SK-N-SH treated with all-trans-retinoic acid at 6 μM for 48 hours (cell line): ENCODE results near the gene C19orf53.

Experiments
- ATAC-seq: fragments of 200-7000 bp; cut with Tn5 transposase; 3 replicates; pipeline ENCODE4 v1.9.1; 2020; ENCODE audit warnings: mild to moderate bottlenecking, moderate library complexity
- ARNTL ChIP-seq: fragments of 450-650 bp; formaldehyde crosslinking; IDR thresholded peaks from 2 replicates; pipeline ENCODE4 v1.5.0; 2020; ENCODE audit warnings: low read depth, mild to moderate bottlenecking, moderate library complexity, borderline replicate concordance
- BACH2 ChIP-seq: fragments of 250-450 bp; sonication (Bioruptor Pico); IDR thresholded peaks from 2 replicates; pipeline ENCODE4 v1.9.0; 2021; ENCODE audit warnings: mild to moderate bottlenecking, borderline replicate concordance
- CREB5 ChIP-seq: fragments of 250-450 bp; sonication (Bioruptor Pico); IDR thresholded peaks from 2 replicates; pipeline ENCODE4 v1.5.1; 2020; ENCODE audit warnings: low read depth, mild to moderate bottlenecking, moderate library complexity
- CSRNP3 ChIP-seq: fragments of 250-450 bp; sonication (Bioruptor Pico); IDR thresholded peaks from 2 replicates; pipeline ENCODE4 v1.5.1; 2021; ENCODE audit warnings: mild to moderate bottlenecking, moderate library complexity
- ESRRG ChIP-seq: fragments of 250-450 bp; sonication (Bioruptor Pico); IDR thresholded peaks from 2 replicates; pipeline ENCODE4 v1.6.1; 2021; ENCODE audit warnings: mild to moderate bottlenecking
- GLIS3 ChIP-seq: fragments of 250-450 bp; sonication (Bioruptor Pico); IDR thresholded peaks from 2 replicates; pipeline ENCODE4 v1.5.0; 2020; ENCODE audit warnings: mild to moderate bottlenecking, moderate library complexity
- ISL1 ChIP-seq: fragments of 250-450 bp; sonication (Bioruptor Pico); IDR thresholded peaks from 2 replicates; pipeline ENCODE4 v2.1.2; 2022; ENCODE audit warnings: mild to moderate bottlenecking, moderate library complexity
- OSR1 ChIP-seq: fragments of 250-450 bp; sonication (Bioruptor Pico); IDR thresholded peaks from 2 replicates; pipeline ENCODE4 v1.8.0; 2022; ENCODE audit warnings: moderate library complexity, mild to moderate bottlenecking, inconsistent platforms
- PATZ1 ChIP-seq: fragments of 250-450 bp; sonication (Bioruptor Pico); IDR thresholded peaks from 2 replicates; pipeline ENCODE4 v1.8.0; 2020; ENCODE audit warnings: mild to moderate bottlenecking, moderate library complexity, borderline replicate concordance
- POU6F1 ChIP-seq: fragments of 250-450 bp; sonication (Bioruptor Pico); IDR thresholded peaks from 2 replicates; pipeline ENCODE4 v1.8.0; 2021; ENCODE audit warnings: low read depth, mild to moderate bottlenecking, moderate library complexity, borderline replicate concordance
- PPARA ChIP-seq: fragments of 250-450 bp; sonication (Bioruptor Pico); IDR thresholded peaks from 2 replicates; pipeline ENCODE4 v1.5.0; 2020; ENCODE audit warnings: mild to moderate bottlenecking, borderline replicate concordance
- RARB ChIP-seq: fragments of 250-450 bp; sonication (Bioruptor Pico); IDR thresholded peaks from 2 replicates; pipeline ENCODE4 v1.8.0; 2021; ENCODE audit warnings: mild to moderate bottlenecking, moderate library complexity
- SNAI2 ChIP-seq: fragments of 250-450 bp; sonication (Bioruptor Pico); IDR thresholded peaks from 2 replicates; pipeline ENCODE4 v1.5.0; 2020; ENCODE audit warnings: mild to moderate bottlenecking, moderate library complexity
- TCF4 ChIP-seq: fragments of 250-450 bp; sonication (Bioruptor Pico); IDR thresholded peaks from 2 replicates; pipeline ENCODE4 v1.8.0; 2021; ENCODE audit warnings: mild to moderate bottlenecking, moderate library complexity, borderline replicate concordance
- TOX ChIP-seq: fragments of 250-450 bp; sonication (Bioruptor Pico); IDR thresholded peaks from 2 replicates; pipeline ENCODE4 v1.8.0; 2021; ENCODE audit warnings: mild to moderate bottlenecking, moderate library complexity, borderline replicate concordance
- TSHZ2 ChIP-seq: fragments of 250-450 bp; sonication (Bioruptor Pico); IDR thresholded peaks from 2 replicates; pipeline ENCODE4 v1.5.0; 2020; ENCODE audit warnings: mild to moderate bottlenecking, moderate library complexity
- ZC3H10 ChIP-seq: fragments of 250-450 bp; sonication (Bioruptor Pico); IDR thresholded peaks from 2 replicates; pipeline ENCODE4 v1.5.1; 2021; ENCODE audit warnings: mild to moderate bottlenecking, moderate library complexity
- ZFP3 ChIP-seq: fragments of 250-450 bp; sonication (Bioruptor Pico); IDR thresholded peaks from 2 replicates; pipeline ENCODE4 v1.5.0; 2020; ENCODE audit warnings: mild to moderate bottlenecking, moderate library complexity
- ZFP30 ChIP-seq: fragments of 450-650 bp; formaldehyde crosslinking; IDR thresholded peaks from 2 replicates; pipeline ENCODE4 v1.5.0; 2022; ENCODE audit warnings: mild to moderate bottlenecking, moderate library complexity
- ZNF565 ChIP-seq: fragments of 450-650 bp; formaldehyde crosslinking; conservative IDR thresholded peaks from 2 replicates; pipeline ENCODE4 v1.5.0; 2020; ENCODE audit warnings: low read depth, mild to moderate bottlenecking, moderate library complexity
- ZNF70 ChIP-seq: fragments of 450-650 bp; formaldehyde crosslinking; IDR thresholded peaks from 2 replicates; pipeline ENCODE4 v1.5.0; 2020; ENCODE audit warnings: mild to moderate bottlenecking, moderate library complexity
- ZNF8 ChIP-seq: fragments of 450-650 bp; formaldehyde crosslinking; IDR thresholded peaks from 2 replicates; pipeline ENCODE4 v1.5.0; 2020; ENCODE audit warnings: mild to moderate bottlenecking, moderate library complexity

Gene C19orf53

GRCh38 chr19:13766095-13766481 is 8.2 kb upstream of the C19orf53 start:
- TF ChIP-seq GLIS3 (CRISPR knock-in tag) (no peak), TOX (CRISPR knock-in tag) (no peak), ZFP3 (CRISPR knock-in tag) (no peak), ARNTL (CRISPR knock-in tag) (no peak), PATZ1 (CRISPR knock-in tag) (no peak), OSR1 (CRISPR knock-in tag) (no peak), CSRNP3 (CRISPR knock-in tag) (no peak), ESRRG (CRISPR knock-in tag) (no peak), BACH2 (CRISPR knock-in tag) (no peak), ZC3H10 (CRISPR knock-in tag) (no peak), ISL1 (CRISPR knock-in tag) (no peak), SNAI2 (CRISPR knock-in tag) (no peak)
- ATAC-seq, result no peak

- TF ChIP-seq ZFP30 (CRISPR knock-in tag) (no peak), TSHZ2 (CRISPR knock-in tag) (no peak), ZFP3 (CRISPR knock-in tag) (no peak), ZNF70 (no peak), ZNF565 (CRISPR knock-in tag) (no peak), ISL1 (CRISPR knock-in tag) (no peak), TOX (CRISPR knock-in tag) (no peak), CREB5 (CRISPR knock-in tag) (no peak), CSRNP3 (CRISPR knock-in tag) (no peak), TCF4 (no peak), RARB (no peak), ARNTL (CRISPR knock-in tag) (no peak)
- no peak for ATAC-seq
Observed at GRCh38 chr19:13768510-13768909, 5.7 kb upstream of the C19orf53 start.

GRCh38 chr19:13770013-13770635 is 4.1 kb upstream of the C19orf53 start:
- ATAC-seq, result no peak
- TF ChIP-seq ZNF8 (CRISPR knock-in tag), result no peak
- TF ChIP-seq POU6F1 (CRISPR knock-in tag), result no peak
- TF ChIP-seq TOX (CRISPR knock-in tag), result no peak
- no peak for TF ChIP-seq PATZ1 (CRISPR knock-in tag)
- TF ChIP-seq TCF4, result no peak
- TF ChIP-seq BACH2 (CRISPR knock-in tag), result no peak
- no peak for TF ChIP-seq PPARA (CRISPR knock-in tag)
- TF ChIP-seq GLIS3 (CRISPR knock-in tag), result no peak
- TF ChIP-seq OSR1 (CRISPR knock-in tag), result no peak
- no peak for TF ChIP-seq ZC3H10 (CRISPR knock-in tag)
- no peak for TF ChIP-seq CREB5 (CRISPR knock-in tag)
- TF ChIP-seq RARB, result no peak
- TF ChIP-seq SNAI2 (CRISPR knock-in tag), result no peak
- no peak for TF ChIP-seq ZNF70
